H9 (cell line): ENCODE results near the gene IL17RA. TPM values are rescaled to one million over a fixed set of nuclear protein-coding genes. Genes with fewer than 3 reads are reported as not detected.

Experiments used
- DNase-seq: peaks from one replicate; pipeline ENCODE4 v3.0.0-alpha.2; 2017
- H2AFZ ChIP-seq: one replicate; pipeline ENCODE4 v1.6.1; 2013; ENCODE audit warnings: mild to moderate bottlenecking, low read length, control low read depth, moderate library complexity
- H2AK5ac ChIP-seq: 2 replicates; pipeline ENCODE4 v1.6.1; 2013; ENCODE audit warnings: low read length, control low read depth, mixed read lengths; ENCODE audit not compliant: insufficient read length
- H2BK120ac ChIP-seq: one replicate; pipeline ENCODE4 v1.6.1; 2013; ENCODE audit warnings: low read depth, mild to moderate bottlenecking, low read length, control low read depth, inconsistent platforms; ENCODE audit not compliant: poor library complexity, severe bottlenecking
- H2BK12ac ChIP-seq: 2 replicates; pipeline ENCODE4 v1.6.1; 2013; ENCODE audit warnings: low read length, control low read depth, mixed read lengths, low read depth; ENCODE audit not compliant: insufficient read length
- H2BK15ac ChIP-seq: 2 replicates; pipeline ENCODE4 v1.6.1; 2013; ENCODE audit warnings: low read depth, low read length, control low read depth
- H2BK20ac ChIP-seq: one replicate; pipeline ENCODE4 v1.6.1; 2013; ENCODE audit warnings: low read depth, mild to moderate bottlenecking, low read length, control low read depth, inconsistent platforms; ENCODE audit not compliant: poor library complexity, severe bottlenecking
- H2BK5ac ChIP-seq: 2 replicates; pipeline ENCODE4 v1.6.1; 2013; ENCODE audit warnings: low read length, control low read depth, mixed read lengths; ENCODE audit not compliant: insufficient read length
- H3K14ac ChIP-seq: 2 replicates; pipeline ENCODE4 v1.6.1; 2013; ENCODE audit warnings: low read length, control low read depth; ENCODE audit not compliant: insufficient read depth
- H3K18ac ChIP-seq: 2 replicates; pipeline ENCODE4 v1.6.1; 2013; ENCODE audit warnings: low read depth, mild to moderate bottlenecking, mixed read lengths, low read length, control low read depth; ENCODE audit not compliant: insufficient read length
- H3K23ac ChIP-seq: 2 replicates; pipeline ENCODE4 v1.6.1; 2013; ENCODE audit warnings: low read length, control low read depth, mixed read lengths, low read depth; ENCODE audit not compliant: insufficient read length
- H3K23me2 ChIP-seq: 2 replicates; pipeline ENCODE4 v1.6.1; 2013; ENCODE audit warnings: low read depth, mild to moderate bottlenecking, mixed read lengths, low read length, control low read depth; ENCODE audit not compliant: insufficient read length, poor library complexity, severe bottlenecking
- H3K27ac ChIP-seq: 2 replicates; pipeline ENCODE4 v1.5.1; 2013; ENCODE audit warnings: low read length, control low read depth, mixed read lengths, low read depth; ENCODE audit not compliant: insufficient read length
- H3K27me3 ChIP-seq: 2 replicates; pipeline ENCODE4 v1.6.1; 2013; ENCODE audit warnings: low read length, control low read depth, inconsistent platforms; ENCODE audit not compliant: insufficient read depth
- H3K4ac ChIP-seq: 2 replicates; pipeline ENCODE4 v1.6.1; 2013; ENCODE audit warnings: low read depth, mild to moderate bottlenecking, control low read depth, inconsistent platforms, low read length, moderate library complexity
- H3K4me1 ChIP-seq: 2 replicates; pipeline ENCODE4 v1.6.1; 2013; ENCODE audit warnings: low read length, control low read depth, inconsistent platforms; ENCODE audit not compliant: insufficient read depth
- H3K4me2 ChIP-seq: 2 replicates; pipeline ENCODE4 v1.6.1; 2013; ENCODE audit warnings: low read length, control low read depth, mixed read lengths; ENCODE audit not compliant: insufficient read length, insufficient read depth
- H3K56ac ChIP-seq: 2 replicates; pipeline ENCODE4 v1.6.1; 2013; ENCODE audit warnings: low read depth, mild to moderate bottlenecking, mixed read lengths, low read length, control low read depth; ENCODE audit not compliant: insufficient read length
- H3K79me1 ChIP-seq: 2 replicates; pipeline ENCODE4 v1.6.1; 2013; ENCODE audit warnings: low read depth, mild to moderate bottlenecking, moderate library complexity, low read length, control low read depth, inconsistent platforms; ENCODE audit not compliant: insufficient read depth, poor library complexity, severe bottlenecking
- H3K79me2 ChIP-seq: 2 replicates; pipeline ENCODE4 v1.6.1; 2013; ENCODE audit warnings: low read length, control low read depth, inconsistent platforms; ENCODE audit not compliant: insufficient read depth
- H3K9ac ChIP-seq: 2 replicates; pipeline ENCODE4 v1.6.1; 2013; ENCODE audit warnings: low read length, control low read depth, mixed read lengths; ENCODE audit not compliant: insufficient read length; ENCODE audit errors: extremely low read depth
- H3K9me3 ChIP-seq: one replicate; pipeline ENCODE4 v1.6.1; 2013; ENCODE audit warnings: low read depth, low read length, inconsistent platforms; ENCODE audit not compliant: control insufficient read depth
- H3T11ph ChIP-seq: one replicate; pipeline ENCODE4 v1.6.1; 2013; ENCODE audit warnings: mild to moderate bottlenecking, low read length, control low read depth, inconsistent platforms
- H4K20me1 ChIP-seq: one replicate; pipeline ENCODE4 v1.6.1; 2013; ENCODE audit not compliant: control insufficient read depth, insufficient read length, insufficient read depth
- H4K5ac ChIP-seq: 2 replicates; pipeline ENCODE4 v1.6.1; 2013; ENCODE audit warnings: low read depth, mild to moderate bottlenecking, mixed read lengths, low read length, control low read depth; ENCODE audit not compliant: insufficient read length
- H4K8ac ChIP-seq: replicated peaks from 2 replicates; pipeline ENCODE4 v1.6.1; 2013; ENCODE audit warnings: low read length, control low read depth, mixed read lengths, low read depth; ENCODE audit not compliant: insufficient read length
- H4K91ac ChIP-seq: 2 replicates; pipeline ENCODE4 v1.6.1; 2013; ENCODE audit warnings: low read depth, mild to moderate bottlenecking, moderate library complexity, mixed read lengths, low read length, control low read depth; ENCODE audit not compliant: insufficient read length
- H3K27ac Mint-ChIP-seq, 3 experiments: 2 replicates in 2 of 3; 3 replicates in 1 of 3; pipeline ENCODE4 v1.8.0; 2020 to 2021; ENCODE audit warnings: mixed read lengths in 3 of 3, mild to moderate bottlenecking in 1 of 3, moderate library complexity in 1 of 3
- H3K27me3 Mint-ChIP-seq: 2 replicates; pipeline ENCODE4 v1.8.0; 2021; ENCODE audit warnings: low read depth, mild to moderate bottlenecking, moderate library complexity, mixed read lengths
- H3K36me3 Mint-ChIP-seq, 3 experiments: 2 replicates in 2 of 3; 3 replicates in 1 of 3; pipeline ENCODE4 v1.8.0; 2020 to 2021; ENCODE audit warnings: low read depth in 3 of 3, mixed read lengths in 3 of 3; ENCODE audit not compliant: insufficient read depth in 1 of 3
- H3K4me1 Mint-ChIP-seq, 2 experiments: 2 replicates each; pipeline ENCODE4 v1.8.0; 2020; ENCODE audit warnings: mixed read lengths in 2 of 2
- H3K4me3 Mint-ChIP-seq, 2 experiments: 2 replicates in 1 of 2; 3 replicates in 1 of 2; pipeline ENCODE4 v1.8.0; 2020 to 2021; ENCODE audit warnings: mild to moderate bottlenecking in 2 of 2, mixed read lengths in 2 of 2, moderate library complexity in 1 of 2
- H3K9me3 Mint-ChIP-seq, 2 experiments: 2 replicates in 1 of 2; 3 replicates in 1 of 2; pipeline ENCODE4 v1.8.0; 2020; ENCODE audit warnings: mild to moderate bottlenecking in 2 of 2, mixed read lengths in 2 of 2, moderate library complexity in 1 of 2
- CTCF ChIP-seq: fragments of 200-600 bp; sonication (generic); conservative IDR thresholded peaks from 3 replicates; pipeline ENCODE4 v1.8.0; 2021; ENCODE audit warnings: antibody characterized with exemption, mild to moderate bottlenecking
- WGBS: extraction: QIAGEN DNeasy Blood & Tissue Kit; methylation state at CpG from one replicate; pipeline ENCODE4 v1.1.7; 2013; ENCODE audit warnings: missing lambda C conversion rate, low lambda C conversion rate, mixed read lengths; ENCODE audit not compliant: insufficient read length; ENCODE audit errors: extremely low coverage; 5-methylcytosine and 5-hydroxymethylcytosine counted together
- total RNA-seq: library from RNA; stranded (reverse); gene quantifications from 2 replicates; pipeline ENCODE4 v1.2.1, GENCODE V29; 2021

The IL17RA gene
- total RNA-seq, 1 experiment from 2014 or later = 12.4 TPM

GRCh38 chr22:17132112-17132511 lies 47.3 kb downstream of the IL17RA start:
- no peaks in the 10 kb centered on the region for H3K9me3 Mint-ChIP-seq

More at GRCh38 chr22:17132112-17132511, 47.3 kb downstream of the IL17RA start:
- Histone ChIP-seq H2BK20ac (no peak overlapping the region), H3K9ac (no peak overlapping the region), H2BK120ac (no peak overlapping the region), H3K27me3 (no peaks in the 10 kb centered on the region), H3K23ac (no peak overlapping the region), H3K18ac (no peak overlapping the region), H4K20me1 (no peaks in the 10 kb centered on the region), H3K9me3 (no peaks in the 10 kb centered on the region), H3K4me2 (no peak overlapping the region), H3K27ac (no peak overlapping the region), H4K91ac (no peak overlapping the region), H2BK5ac (no peak overlapping the region), H3K4ac (no peak overlapping the region), H2BK12ac (no peak overlapping the region), H3K79me2 (no peaks in the 10 kb centered on the region), H3K23me2 (no peaks in the 10 kb centered on the region), H4K8ac (no peak overlapping the region), H3K79me1 (no peaks in the 10 kb centered on the region), H3T11ph (no peak overlapping the region), H2AFZ (no peak overlapping the region), H2BK15ac (no peak overlapping the region), H3K56ac (no peak overlapping the region), H3K14ac (no peak overlapping the region), H2AK5ac (no peak overlapping the region), H4K5ac (no peak overlapping the region), H3K4me1 (no peaks in the 10 kb centered on the region)
- TF ChIP-seq CTCF = no peak; the same call in 2 of the 3 replicates
- DNase-seq = no peak
- Mint-ChIP-seq H3K27ac (no peak overlapping the region; a peak in 1 of 7 replicates), H3K4me3 (no peak overlapping the region), H3K4me1 (peaks cover 13 to 14% of the 10 kb centered on the region in 2 experiments), H3K27me3 (no peaks in the 10 kb centered on the region; the same call in none of the 2 replicates), H3K36me3 (peaks cover 9 to 17% (median 9%) of the 10 kb centered on the region in 3 experiments)
- WGBS = no CpG with 5 or more reads among the region's 2 CpGs
